Activated CD4-positive, alpha-beta T cell treated with anti-CD3 and anti-CD28 coated beads, Interleukin-2, amount 50 U/mL, for 24 hours (primary cell): ENCODE measurements around the gene CSHL1.
A peak's percentile ranks its signal among the peaks of the same experiment; 100 is the strongest.
"Not testable (repeated sequence)": the region's sequence is repeated elsewhere in the genome, so short reads cannot be mapped to it uniquely, and the experiment has no call there.

ENCODE experiments used
- DNase-seq, 2 donors: peaks; one replicate each; pipeline ENCODE4 v3.0.0-alpha.2; 2020; ENCODE audit warnings: low read depth in 1 of 2, low spot score in 1 of 2

The CSHL1 gene

GRCh38 chr17:63889026-63889848, 21.8 kb downstream of the CSHL1 start:
- peak in 1 of 2 donors; percentile 18 for DNase-seq

GRCh38 chr17:63885119-63885518, 25.9 kb downstream of the CSHL1 start:
- not testable (repeated sequence) for DNase-seq

DNA sequence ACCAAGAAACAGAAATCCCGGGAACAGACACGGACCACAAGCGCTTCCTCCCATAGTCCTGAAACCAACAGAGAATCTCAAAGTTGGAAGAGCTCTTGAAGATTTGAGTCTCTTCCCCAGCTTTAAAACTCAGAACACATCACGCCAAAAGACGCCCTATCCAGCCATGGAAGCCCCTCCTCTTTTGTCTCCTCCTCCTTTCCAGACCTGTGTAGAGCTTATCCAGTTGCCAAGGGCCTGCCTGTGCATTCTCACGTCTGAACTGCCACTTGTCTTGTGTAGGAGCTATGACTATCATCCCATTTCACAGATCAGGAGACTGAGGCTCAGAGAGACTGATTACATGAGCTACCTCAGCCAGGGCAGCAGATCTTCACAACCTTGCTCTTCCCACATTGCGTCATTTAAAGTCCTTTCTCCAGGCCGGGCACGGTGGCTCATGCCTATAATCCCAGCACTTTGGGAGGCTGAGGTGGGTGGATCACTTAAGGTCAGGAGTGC, 28.4 kb downstream of the CSHL1 start:
- not testable (repeated sequence) for DNase-seq

GRCh38 chr17:63881935-63882601, 29.0 kb downstream of the CSHL1 start, which contains the start of gene GH2:
GH2 (minus strand) TSS chr17:63881944; CDS start chr17:63881801, 143 bp downstream.
- peak; percentile 42 to 59 for DNase-seq

- not testable (repeated sequence) for DNase-seq
Observed at GRCh38 chr17:63881337-63881736, 29.7 kb downstream of the CSHL1 start.

DNA sequence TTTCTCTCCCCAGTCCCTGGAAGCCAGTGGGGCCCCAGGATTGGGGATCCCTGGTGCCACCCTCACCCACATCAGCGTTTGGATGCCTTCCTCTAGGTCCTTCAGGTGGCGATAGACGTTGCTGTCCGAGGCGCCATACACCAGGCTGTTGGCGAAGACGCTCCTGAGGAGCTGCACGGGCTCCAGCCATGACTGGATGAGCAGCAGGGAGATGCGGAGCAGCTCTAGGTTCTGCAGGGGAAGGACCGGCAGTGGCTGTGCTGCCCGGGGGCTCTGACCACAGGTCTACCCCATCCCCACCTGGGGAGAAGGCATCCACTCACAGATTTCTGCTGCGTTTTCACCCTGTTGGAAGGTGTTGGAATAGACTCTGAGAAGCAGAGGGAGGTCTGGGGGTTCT, 30.4 kb downstream of the CSHL1 start:
- DNase-seq, result no peak

DNA sequence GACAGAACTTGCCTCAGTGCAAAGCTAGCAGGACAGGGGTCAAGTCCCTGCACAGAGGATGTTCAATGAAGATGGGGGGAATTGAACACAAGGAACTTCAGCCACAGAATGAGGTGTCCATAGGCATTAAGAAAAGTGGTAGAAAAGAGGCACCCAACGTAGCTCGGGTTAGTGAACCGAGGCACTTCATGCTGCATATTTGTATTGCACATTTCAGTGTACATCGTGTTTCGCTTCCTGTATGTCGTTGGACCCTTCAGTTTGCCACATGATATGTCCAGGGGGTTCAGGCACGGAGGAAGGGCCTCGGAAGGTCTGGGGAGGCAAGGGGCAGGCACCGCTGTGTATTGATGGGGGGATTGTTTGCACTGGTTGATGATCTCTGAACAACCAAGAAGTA, 32.6 kb downstream of the CSHL1 start:
- not testable (repeated sequence) for DNase-seq

GRCh38 chr17:63874693-63875092, 36.4 kb downstream of the CSHL1 start:
- not testable (repeated sequence) for DNase-seq

DNA sequence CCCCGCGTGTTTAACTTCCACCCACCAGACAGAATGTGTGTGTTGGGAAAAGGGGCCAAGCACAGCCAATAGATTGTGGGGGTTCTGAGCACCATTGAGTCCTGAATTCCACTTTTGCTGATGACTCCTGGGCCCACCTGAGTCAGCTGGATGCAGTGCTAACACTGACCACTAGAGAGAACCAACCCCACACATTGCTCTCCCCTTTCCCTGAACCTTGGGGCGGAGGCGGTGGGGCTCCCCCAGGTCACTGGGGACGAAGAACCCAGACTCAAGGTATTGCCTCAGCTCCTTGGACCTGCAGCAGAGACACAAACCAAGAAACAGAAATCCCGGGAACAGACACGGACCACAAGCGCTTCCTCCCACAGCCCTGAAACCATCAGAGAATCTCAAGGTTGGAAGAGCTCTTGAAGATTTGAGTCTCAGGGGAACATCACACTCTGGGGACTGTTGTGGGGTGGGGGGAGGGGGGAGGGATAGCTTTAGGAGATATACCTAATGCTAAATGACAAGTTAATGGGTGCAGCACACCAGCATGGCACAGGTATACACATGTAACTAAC, 36.9 kb downstream of the CSHL1 start:
- DNase-seq, result not testable (repeated sequence)

GRCh38 chr17:63873577-63873976, 37.5 kb downstream of the CSHL1 start, which contains the start of gene CSH2:
CSH2 (minus strand) TSS chr17:63873677; CDS start chr17:63873614, 63 bp downstream.
- DNase-seq, result not testable (repeated sequence)

GRCh38 chr17:63871646-63872365, 39.3 kb downstream of the CSHL1 start:
- DNase-seq, result not testable (repeated sequence)

GRCh38 chr17:63870292-63870665, 40.8 kb downstream of the CSHL1 start:
- DNase-seq, result not testable (repeated sequence)

GRCh38 chr17:63869491-63870291, 41.4 kb downstream of the CSHL1 start:
- DNase-seq, result not testable (repeated sequence)

DNA sequence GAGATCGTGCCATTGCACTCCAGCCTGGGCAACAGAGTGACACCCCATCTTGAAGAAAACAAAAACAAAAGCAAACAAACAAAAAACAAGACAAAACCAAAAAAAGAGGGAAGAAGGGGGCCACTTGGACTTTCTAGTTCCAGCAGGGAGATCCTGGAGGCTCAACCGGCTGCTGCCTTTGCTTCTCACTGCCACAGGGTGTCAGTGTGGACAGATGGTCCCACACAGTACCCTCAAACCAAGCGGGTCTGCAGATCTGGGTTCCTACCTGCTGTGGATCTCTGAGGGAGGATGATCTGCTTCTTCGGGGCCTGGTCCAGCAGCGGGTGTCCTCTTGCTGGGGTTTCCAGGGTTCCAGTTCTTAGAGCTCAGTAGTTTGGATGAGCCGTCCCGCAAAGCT, 44.4 kb downstream of the CSHL1 start:
- DNase-seq, result not testable (repeated sequence)
